Measurements from ENCODE around the gene EPHA3. TPM values are rescaled to one million over a fixed set of nuclear protein-coding genes. Genes with fewer than 3 reads are reported as not detected.
A peak's percentile ranks its signal among the peaks of the same experiment; 100 is the strongest.

Gene EPHA3
- total RNA-seq, 2 donors from 2014 or later, result 0.15 to 0.18 TPM

DNA sequence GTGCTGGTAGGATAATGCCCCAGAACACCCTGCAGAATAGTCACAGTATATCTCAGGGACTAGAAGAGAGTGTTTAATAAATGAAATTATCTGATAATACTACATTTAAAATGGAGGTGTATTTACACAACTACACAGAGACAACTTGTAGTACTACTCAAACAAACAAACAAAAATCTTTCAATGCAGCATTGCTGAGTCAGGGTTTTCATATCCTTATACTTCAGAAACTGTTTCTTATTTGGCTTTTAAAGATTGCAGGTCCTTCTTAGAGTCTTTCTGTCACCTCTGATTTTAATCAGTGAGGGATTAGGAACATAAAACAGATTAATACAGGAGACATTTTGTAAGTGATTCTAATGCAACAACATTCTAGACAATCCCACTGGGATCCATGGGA, 57.4 kb downstream of the EPHA3 start:
- no peak overlapping the region for H3K4me3 Mint-ChIP-seq
- Histone ChIP-seq H3K36me3 (ENCODE audit: control insufficient read depth, insufficient read depth, low read length) (no peaks in the 10 kb centered on the region), H3K9ac (ENCODE audit: extremely low read depth, low read length, poor library complexity, severe bottlenecking) (no peak overlapping the region), H3K4me1 (ENCODE audit: control insufficient read depth, insufficient read depth, low read length) (no peaks in the 10 kb centered on the region), H3K4me3 (ENCODE audit: low read length) (no peak overlapping the region), H3K27ac (ENCODE audit: low read depth, low read length) (peak overlapping the region; percentile 72), H3K9me3 (ENCODE audit: control insufficient read depth, low read length) (no peaks in the 10 kb centered on the region), H3K27me3 (ENCODE audit: control insufficient read depth, insufficient read depth, low read length, poor library complexity, severe bottlenecking) (no peaks in the 10 kb centered on the region)
- DNase-seq, result no peak
- no peaks in the 10 kb centered on the region for H3K27me3 Mint-ChIP-seq (ENCODE audit: insufficient read depth)
- H3K4me1 Mint-ChIP-seq, result peaks cover 11% of the 10 kb centered on the region
- no peaks in the 10 kb centered on the region for H3K36me3 Mint-ChIP-seq (ENCODE audit: low read depth)
- H3K9me3 Mint-ChIP-seq, result no peaks in the 10 kb centered on the region
- TF ChIP-seq, protein P1, sequence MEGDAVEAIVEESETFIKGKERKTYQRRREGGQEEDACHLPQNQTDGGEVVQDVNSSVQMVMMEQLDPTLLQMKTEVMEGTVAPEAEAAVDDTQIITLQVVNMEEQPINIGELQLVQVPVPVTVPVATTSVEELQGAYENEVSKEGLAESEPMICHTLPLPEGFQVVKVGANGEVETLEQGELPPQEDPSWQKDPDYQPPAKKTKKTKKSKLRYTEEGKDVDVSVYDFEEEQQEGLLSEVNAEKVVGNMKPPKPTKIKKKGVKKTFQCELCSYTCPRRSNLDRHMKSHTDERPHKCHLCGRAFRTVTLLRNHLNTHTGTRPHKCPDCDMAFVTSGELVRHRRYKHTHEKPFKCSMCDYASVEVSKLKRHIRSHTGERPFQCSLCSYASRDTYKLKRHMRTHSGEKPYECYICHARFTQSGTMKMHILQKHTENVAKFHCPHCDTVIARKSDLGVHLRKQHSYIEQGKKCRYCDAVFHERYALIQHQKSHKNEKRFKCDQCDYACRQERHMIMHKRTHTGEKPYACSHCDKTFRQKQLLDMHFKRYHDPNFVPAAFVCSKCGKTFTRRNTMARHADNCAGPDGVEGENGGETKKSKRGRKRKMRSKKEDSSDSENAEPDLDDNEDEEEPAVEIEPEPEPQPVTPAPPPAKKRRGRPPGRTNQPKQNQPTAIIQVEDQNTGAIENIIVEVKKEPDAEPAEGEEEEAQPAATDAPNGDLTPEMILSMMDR (conservative IDR thresholded peaks at IDR 0.05), result no peak
- no peak overlapping the region for H3K27ac Mint-ChIP-seq

DNA sequence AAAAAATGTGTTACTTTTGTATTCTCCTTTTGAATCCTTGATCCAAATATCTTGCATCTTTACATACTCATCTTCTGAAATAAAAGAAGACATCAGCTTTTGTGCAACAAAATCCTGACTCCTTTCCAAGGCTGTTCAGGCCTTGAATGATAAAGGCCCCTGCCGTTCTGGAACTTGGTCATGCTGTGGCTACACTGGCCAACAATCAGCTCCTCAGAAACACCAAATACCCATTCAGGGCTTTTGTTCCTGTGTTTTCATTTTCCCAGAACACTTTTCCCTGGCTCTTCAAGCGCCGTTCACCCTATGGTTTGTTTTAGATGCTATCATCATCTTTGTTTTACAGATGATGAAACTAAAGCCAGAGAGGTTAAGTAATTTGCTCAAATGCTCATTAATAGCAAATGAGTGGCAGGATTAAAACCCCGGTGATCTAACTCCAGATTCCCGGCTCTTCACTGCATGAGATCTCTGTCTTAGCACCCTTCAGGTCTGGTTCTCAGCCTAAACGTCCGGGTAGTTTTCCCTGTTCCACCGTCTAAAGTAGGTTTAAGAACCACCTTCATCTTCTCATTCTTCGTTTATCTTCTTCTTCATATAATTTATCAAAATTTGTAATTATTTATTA, 58.3 kb downstream of the EPHA3 start:
- WGBS, 2 experiments (ENCODE audit: insufficient coverage in 1 of 2, insufficient read length in 1 of 2), result 39 to 51% methylated on average over 4 to 8 of the region's 9 CpGs
- Histone ChIP-seq H3K4me1 (ENCODE audit: control insufficient read depth, insufficient read depth, low read length) (no peaks in the 10 kb centered on the region), H3K36me3 (ENCODE audit: control insufficient read depth, insufficient read depth, low read length) (no peaks in the 10 kb centered on the region), H3K9me3 (ENCODE audit: control insufficient read depth, low read length) (no peaks in the 10 kb centered on the region), H3K27me3 (ENCODE audit: control insufficient read depth, insufficient read depth, low read length, poor library complexity, severe bottlenecking) (no peaks in the 10 kb centered on the region), H3K9ac (ENCODE audit: extremely low read depth, low read length, poor library complexity, severe bottlenecking) (no peak overlapping the region), H3K4me3 (ENCODE audit: low read length) (no peak overlapping the region), H3K27ac (ENCODE audit: low read depth, low read length) (peak overlapping the region; percentile 94)
- no peak overlapping the region for H3K4me3 Mint-ChIP-seq
- H3K36me3 Mint-ChIP-seq (ENCODE audit: low read depth), result no peaks in the 10 kb centered on the region
- peaks cover 11% of the 10 kb centered on the region for H3K4me1 Mint-ChIP-seq
- H3K27me3 Mint-ChIP-seq (ENCODE audit: insufficient read depth), result no peaks in the 10 kb centered on the region
- peak; percentile 69 for DNase-seq
- H3K9me3 Mint-ChIP-seq, result no peaks in the 10 kb centered on the region
- TF ChIP-seq, protein P1 (conservative IDR thresholded peaks at IDR 0.05), result no peak
- peak overlapping the region; percentile 56 for H3K27ac Mint-ChIP-seq

- Mint-ChIP-seq H3K27me3 (ENCODE audit: insufficient read depth) (no peaks in the 10 kb centered on the region), H3K9me3 (no peaks in the 10 kb centered on the region), H3K4me3 (no peak overlapping the region), H3K27ac (no peak overlapping the region), H3K4me1 (peaks cover 6% of the 10 kb centered on the region), H3K36me3 (ENCODE audit: low read depth) (no peaks in the 10 kb centered on the region)
- no peak for DNase-seq
- Histone ChIP-seq H3K27me3 (ENCODE audit: control insufficient read depth, insufficient read depth, low read length, poor library complexity, severe bottlenecking) (no peaks in the 10 kb centered on the region), H3K9me3 (ENCODE audit: control insufficient read depth, low read length) (no peaks in the 10 kb centered on the region), H3K4me3 (ENCODE audit: low read length) (no peak overlapping the region), H3K36me3 (ENCODE audit: control insufficient read depth, insufficient read depth, low read length) (no peaks in the 10 kb centered on the region), H3K4me1 (ENCODE audit: control insufficient read depth, insufficient read depth, low read length) (peaks cover 4% of the 10 kb centered on the region), H3K9ac (ENCODE audit: extremely low read depth, low read length, poor library complexity, severe bottlenecking) (no peak overlapping the region), H3K27ac (ENCODE audit: low read depth, low read length) (peak overlapping the region; percentile 90)
- WGBS, 2 experiments (ENCODE audit: insufficient coverage in 1 of 2, insufficient read length in 1 of 2), result 63 to 84% methylated on average over 1 to 5 of the region's 9 CpGs
- TF ChIP-seq, protein P1 (conservative IDR thresholded peaks at IDR 0.05), result no peak
Measured at GRCh38 chr3:89171687-89172545, 64.5 kb downstream of the EPHA3 start.
